Right renal cortex interstitium (tissue), 3 donors: ENCODE data around the gene SUSD2. TPM values are rescaled to one million over a fixed set of nuclear protein-coding genes. Genes with fewer than 3 reads are reported as not detected.

Experiments used
- DNase-seq, 3 donors: peaks; one replicate each; pipeline ENCODE4 v3.0.0-alpha.2; 2013; ENCODE audit warnings: low read depth in 3 of 3, low spot score in 2 of 3
- polyA plus RNA-seq, 3 donors: library from polyadenylated mRNA; unstranded; fragments of 120-200 nt; gene quantifications; one replicate each; pipeline ENCODE4 v1.2.1, GENCODE V29; 2013; ENCODE audit not compliant: insufficient read length in 3 of 3

The SUSD2 gene
- polyA plus RNA-seq, 3 donors: 8.4 to 17.8 (median 17.2) TPM

DNA sequence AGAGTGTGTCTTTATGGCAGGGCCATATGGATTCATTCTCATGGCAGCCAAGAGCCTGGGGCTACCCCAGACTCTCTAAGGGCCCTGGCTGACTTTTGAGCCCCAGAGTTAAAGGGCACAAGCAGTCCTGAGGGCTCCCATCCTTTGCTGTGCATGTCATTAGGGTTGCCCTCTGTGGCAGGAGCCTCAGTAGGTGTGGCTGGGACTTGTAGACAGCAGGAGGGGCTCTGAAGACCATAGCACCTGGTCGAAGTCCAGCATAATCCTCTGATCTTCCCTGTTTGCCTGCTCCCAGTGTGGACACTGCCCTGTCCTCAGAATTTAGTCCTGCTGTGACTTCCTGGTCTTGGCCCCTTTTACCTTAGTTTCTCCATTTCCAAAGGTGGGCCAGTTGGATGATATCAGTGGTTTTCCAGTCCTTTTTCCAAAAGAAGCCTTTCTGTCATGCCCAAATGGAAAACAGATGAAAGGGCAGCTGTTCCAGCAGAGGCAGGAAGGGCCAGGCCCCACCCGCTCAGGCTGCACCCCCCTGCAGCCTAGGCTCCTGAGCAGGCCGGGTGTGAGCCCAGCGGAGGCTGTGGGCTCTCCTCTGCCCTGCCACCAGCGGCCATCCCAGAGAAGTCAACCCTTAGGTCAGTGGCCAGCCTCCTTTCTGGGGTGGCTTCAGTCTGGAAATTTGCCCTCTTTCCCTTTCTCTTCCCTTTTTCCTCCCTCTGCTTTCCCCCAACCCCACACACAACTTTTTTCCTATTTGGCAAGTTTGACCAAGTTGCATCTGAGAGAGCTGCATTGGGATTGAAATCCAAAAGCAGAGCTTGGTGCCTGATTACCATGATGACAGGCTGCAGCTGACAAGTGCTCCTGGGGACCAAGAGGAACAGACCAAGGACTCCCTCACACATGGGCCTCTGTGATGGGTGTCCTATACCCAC is 32.8 kb upstream of the SUSD2 start:
- no peak for DNase-seq

- DNase-seq: no peak
Observed at GRCh38 chr22:24149198-24149590, 32.1 kb upstream of the SUSD2 start.

GRCh38 chr22:24153353-24153752 is 27.9 kb upstream of the SUSD2 start:
- DNase-seq: no peak

DNA sequence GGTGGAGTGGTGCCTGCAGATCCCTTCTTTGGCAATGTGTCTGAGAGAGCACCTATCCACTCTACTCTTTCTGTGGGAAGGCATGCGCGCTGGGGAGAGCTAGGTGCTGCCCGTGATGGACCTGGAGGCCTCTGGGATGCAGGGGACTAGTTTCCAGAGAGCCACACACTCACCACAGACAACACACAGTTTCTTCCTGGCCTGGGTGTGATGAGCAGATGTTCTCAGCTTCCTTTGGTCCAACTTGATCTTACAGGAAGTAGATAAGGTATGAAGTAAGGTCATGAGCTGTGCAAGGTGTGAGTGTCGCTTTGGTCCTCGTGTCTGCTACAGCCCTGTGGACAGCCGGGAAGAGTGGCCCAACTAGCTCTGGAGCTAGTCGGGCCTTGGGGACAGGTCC is 27.3 kb upstream of the SUSD2 start:
- DNase-seq: no peak

DNA sequence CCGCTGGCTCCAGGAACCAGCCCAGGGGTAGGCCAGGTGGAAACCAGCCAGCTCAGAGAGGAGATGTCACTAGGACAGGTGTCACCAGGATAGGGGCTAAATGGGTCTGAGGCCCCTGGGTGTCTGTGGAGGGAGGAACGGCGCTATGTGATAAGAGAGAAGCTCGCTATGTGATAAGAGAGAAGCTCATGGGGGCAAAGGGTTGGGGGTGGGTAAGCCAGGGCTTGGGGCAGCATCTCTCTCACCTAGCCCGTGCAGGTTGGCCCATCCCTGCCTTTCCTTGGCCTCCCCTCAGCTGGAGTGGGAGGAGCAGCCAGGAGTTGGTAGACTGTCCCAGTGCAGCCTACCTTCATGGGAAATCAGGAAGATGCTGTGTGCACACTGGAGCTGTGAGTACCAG is 26.5 kb upstream of the SUSD2 start:
- DNase-seq: no peak

DNA sequence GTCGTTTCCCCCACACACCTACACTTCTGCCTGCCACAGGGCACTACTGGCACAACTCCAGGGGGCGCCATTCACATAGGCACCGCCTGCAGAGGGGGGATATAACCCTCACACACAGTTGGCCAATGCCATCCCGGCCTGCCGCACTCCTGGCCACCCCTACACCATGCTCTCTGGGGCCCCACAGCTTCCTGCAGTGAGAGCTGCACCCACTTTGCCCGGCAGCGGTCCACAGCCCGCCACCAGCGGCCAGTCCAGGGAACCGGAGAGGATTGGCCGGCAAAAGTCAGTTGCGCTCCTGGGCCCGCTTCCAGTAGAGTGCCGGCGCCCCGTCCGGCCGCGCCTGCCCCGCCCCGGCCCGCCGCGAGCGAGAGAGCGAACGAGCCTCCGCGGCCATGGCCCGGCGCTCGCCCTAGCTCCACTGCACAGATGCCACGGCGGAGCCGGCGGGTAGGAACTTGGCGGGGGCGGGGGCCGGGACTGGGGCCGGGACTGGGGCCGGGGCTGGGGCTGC is 25.6 kb upstream of the SUSD2 start:
- peak in 1 of 3 donors; percentile 41 for DNase-seq

DNA sequence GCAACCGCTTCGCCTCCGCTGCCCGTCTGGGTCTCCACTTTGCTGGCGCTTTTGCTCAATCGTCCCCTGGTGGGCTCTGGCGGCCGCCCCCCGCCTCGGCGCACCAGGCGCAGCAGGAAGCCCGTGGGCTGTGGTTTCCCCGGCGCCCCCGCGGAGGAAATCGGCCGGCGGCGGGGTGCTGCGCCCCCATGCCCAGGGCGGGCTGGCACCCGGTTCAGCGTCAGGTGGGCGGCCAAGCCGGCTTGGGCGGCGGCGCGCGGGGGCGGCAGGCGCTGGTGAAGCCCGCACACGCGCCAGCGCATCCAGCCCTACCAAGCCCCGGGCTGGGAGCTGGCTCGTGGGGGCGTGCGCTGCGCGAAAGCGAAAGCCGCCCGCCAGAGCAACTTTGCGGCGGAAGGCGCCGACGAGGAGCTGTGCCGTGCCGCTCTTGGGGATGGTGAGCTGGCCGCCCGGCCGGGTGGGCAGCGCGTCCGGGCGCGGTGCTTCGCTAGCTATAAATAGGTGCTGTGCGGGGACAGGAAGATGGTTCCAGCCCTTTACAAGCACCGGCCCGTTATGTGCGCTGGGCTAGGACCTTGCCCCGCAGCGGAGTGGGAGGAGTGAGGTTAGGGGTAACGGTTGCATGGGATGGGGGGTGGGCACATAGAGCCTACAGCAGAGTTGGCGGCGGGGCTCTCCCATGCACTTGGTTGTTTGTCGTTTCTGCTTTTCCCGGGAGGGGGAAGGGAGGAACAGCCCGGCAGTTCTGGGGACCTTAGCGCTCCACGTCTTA is 25.0 kb upstream of the SUSD2 start:
- peak in 1 of 3 donors; percentile 33 for DNase-seq

DNA sequence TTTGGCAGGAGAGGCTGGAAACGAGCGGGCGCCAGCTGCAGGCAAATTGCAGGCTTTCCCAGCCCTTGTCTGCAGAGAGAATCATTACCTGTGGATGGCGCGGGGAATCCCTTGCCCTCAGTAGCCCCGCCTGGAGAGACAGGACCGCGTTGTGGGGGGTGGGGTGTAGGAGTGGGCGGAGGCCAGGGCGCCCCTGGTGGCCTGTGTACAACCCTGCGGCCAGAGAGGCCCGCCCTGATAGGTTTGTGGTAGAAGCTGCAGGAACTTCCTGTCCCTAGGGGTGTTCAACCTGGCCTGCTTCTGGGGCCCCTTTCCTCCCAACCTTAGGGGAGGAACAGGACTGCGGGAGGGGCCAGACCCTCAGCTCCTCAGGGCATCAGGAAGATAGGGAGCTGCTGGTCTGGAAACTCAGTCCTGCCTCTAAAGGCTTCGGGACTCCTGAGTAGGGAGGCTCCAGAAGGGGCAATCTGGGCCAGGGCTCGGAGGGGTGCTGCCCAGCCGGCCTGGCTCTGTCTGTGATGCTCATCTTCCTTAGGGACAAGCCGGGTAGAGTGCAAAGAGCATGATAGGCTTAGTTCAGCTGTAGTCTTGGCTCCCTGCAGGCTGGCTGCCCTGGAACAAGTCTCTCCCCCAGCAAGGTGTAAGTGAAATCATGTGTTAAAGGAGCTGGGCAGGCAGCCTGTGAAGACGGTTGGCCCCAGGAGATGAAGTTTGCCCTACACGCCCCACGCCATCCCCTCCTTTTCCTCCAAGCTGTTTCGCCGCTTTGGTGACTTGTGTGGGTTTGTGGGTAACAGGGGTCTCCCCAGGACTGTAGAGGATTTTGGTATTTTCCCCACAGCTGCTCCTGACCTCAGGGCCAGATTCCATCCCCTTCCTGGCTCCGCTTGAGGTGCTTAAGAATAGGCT is 24.1 kb upstream of the SUSD2 start:
- peak in 1 of 3 donors; percentile 60 for DNase-seq

GRCh38 chr22:24157822-24158135 is 23.5 kb upstream of the SUSD2 start:
- no peak for DNase-seq

DNA sequence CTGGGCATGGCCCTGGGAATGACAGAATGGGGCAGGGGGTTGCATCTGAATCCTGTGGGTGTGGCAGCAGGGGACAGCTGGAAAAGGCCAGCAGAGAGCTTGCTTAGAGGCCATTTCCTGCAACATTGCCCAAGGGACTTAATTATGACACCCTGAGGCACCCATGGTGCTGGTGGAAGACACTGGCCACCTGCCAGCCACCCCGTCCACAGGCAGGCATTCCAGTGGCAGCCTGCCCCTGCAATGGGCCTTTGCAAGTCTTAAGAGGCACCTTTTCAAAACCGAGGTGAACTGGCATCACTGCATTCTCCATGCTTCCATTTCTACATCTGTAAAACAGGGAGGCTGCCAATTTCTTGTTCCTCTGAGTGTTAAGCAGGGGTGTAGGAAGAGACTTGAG is 21.6 kb upstream of the SUSD2 start:
- no peak for DNase-seq

GRCh38 chr22:24160546-24160945 is 20.7 kb upstream of the SUSD2 start:
- DNase-seq: no peak

GRCh38 chr22:24161485-24161884 is 19.8 kb upstream of the SUSD2 start:
- no peak for DNase-seq

- no peak for DNase-seq
Observed at GRCh38 chr22:24161909-24162308, 19.4 kb upstream of the SUSD2 start.

DNA sequence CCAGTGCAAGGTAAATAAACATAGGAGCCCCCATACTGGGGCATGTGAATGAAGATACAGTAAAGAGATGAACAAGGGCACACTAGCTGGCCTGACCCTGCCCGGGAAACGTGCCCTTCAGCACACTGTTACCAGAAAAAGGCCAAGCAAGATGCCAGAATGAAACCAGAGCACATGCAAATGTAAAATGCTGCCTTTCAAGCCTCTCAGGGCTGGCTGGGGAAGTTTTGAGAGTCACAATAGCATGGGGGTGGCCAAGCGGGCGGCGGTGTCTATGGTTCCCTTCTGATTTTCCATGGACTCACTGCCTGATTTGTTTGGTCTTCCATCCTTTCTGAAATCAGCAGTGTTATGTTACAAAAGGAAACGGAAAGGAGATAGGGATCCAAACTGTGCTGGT is 18.9 kb upstream of the SUSD2 start:
- no peak for DNase-seq

DNA sequence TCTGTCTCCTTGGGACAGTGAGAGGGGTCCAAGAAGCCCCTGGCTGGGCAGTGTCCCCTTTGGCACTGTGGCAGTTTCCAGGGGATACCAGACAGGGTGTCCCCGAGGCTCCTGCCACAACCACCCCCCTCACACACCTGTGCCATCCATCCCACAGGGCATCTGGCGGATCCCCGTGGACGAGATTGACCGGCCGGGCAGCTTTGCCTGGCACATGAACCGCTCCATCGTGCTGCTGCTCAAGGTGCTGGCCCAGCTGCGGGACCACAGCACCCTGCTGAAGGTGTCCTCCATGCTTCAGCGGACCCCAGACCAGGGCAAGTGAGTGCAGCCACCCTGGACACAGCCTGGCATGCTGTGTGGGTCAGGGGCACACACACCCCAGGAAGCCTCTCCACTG is 17.0 kb upstream of the SUSD2 start:
- no peak for DNase-seq

- no peak for DNase-seq
Observed at GRCh38 chr22:24164940-24165339, 16.3 kb upstream of the SUSD2 start.

- DNase-seq: no peak
Observed at GRCh38 chr22:24165673-24166072, 15.6 kb upstream of the SUSD2 start.

DNA sequence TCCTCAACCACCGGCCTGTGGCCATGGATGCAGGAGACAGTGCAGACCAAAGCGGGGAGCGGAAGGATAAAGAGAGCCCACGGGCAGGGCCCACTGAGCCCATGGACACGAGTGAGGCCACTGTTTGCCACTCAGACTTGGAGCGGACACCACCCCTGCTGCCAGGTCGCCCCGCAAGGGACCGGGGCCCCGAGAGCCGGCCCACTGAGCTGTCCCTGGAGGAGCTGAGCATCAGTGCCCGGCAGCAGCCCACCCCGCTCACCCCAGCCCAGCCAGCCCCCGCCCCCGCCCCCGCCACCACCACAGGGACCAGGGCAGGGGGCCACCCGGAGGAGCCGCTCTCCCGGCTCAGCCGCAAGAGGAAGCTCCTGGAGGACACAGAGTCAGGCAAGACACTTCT is 14.5 kb upstream of the SUSD2 start:
- DNase-seq: no peak

DNA sequence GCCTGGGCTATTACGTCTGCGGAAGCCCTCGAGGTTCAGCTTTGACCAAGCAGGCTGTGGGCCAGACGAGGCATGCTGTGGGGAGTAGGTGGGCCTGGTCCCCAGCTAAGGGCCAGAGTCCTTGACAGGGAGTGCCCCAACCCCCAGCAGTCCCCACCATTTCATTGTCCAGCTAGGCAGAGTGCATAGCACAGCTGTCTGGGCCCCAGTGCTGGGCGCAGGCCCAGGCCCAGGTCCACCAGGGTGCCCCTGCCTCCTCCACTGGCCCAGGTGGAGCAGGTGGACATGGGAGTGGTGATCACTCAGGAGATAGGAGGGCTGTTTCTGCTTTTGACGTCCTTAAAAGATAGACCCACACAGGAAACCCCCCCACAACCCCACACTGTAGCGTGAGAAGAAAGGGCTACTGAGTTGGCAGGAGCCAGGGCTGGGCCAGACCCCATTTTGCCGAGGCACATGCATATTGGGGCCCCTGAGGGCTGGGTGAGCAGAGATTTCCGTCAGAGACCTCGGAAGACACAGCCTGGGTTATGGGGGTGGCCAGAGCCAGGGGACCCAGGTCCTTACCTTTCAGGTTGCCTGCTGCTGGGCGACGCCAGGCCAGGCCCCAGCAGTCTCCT is 11.7 kb upstream of the SUSD2 start:
- no peak for DNase-seq

DNA sequence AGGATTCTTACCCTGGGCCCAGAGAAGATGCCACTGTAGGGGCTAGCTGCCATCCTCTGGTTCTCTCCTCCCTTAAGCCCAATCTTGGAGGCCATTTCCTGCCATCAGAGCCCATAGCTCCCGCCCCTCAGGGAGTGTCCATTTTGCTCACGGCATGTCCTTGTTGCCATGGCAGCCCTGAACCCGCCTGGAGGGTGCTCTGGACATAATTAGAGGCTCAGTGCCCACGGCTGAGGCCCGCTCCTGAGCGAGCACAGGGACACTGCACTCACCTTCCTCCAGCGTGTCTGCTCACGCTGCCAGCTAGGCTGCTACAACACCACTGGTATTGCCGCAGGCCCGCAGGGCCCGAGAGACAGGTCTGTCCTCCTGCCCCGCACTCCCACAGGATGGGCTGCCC is 11.1 kb upstream of the SUSD2 start:
- no peak for DNase-seq
